Mesendoderm (in vitro differentiated cells): ENCODE results near the gene FAHD1.

Source experiments
- DNase-seq: peaks from one replicate; pipeline ENCODE4 v3.0.0; 2013
- H2AK5ac ChIP-seq: 2 replicates; pipeline ENCODE4 v1.6.1; 2013; ENCODE audit warnings: low read length, inconsistent platforms
- H2BK120ac ChIP-seq: 2 replicates; pipeline ENCODE4 v1.6.1; 2013; ENCODE audit warnings: low read depth, mild to moderate bottlenecking, low read length, moderate library complexity, mixed read lengths
- H2BK15ac ChIP-seq: replicated peaks from 2 replicates; pipeline ENCODE4 v1.6.1; 2013; ENCODE audit warnings: low read depth, mild to moderate bottlenecking, moderate library complexity
- H2BK5ac ChIP-seq: 2 replicates; pipeline ENCODE4 v1.6.1; 2013; ENCODE audit warnings: low read length, inconsistent platforms
- H3K18ac ChIP-seq: 2 replicates; pipeline ENCODE4 v1.6.1; 2013; ENCODE audit warnings: mild to moderate bottlenecking, low read length, mixed read lengths
- H3K23ac ChIP-seq: one replicate; pipeline ENCODE4 v1.6.1; 2013; ENCODE audit warnings: low read length
- H3K27ac ChIP-seq: 2 replicates; pipeline ENCODE4 v1.5.1; 2013; ENCODE audit warnings: low read depth, mild to moderate bottlenecking, inconsistent platforms, low read length, moderate library complexity
- H3K27me3 ChIP-seq: 2 replicates; pipeline ENCODE4 v1.6.1; 2013; ENCODE audit warnings: low read length, control low read depth, mild to moderate bottlenecking, inconsistent platforms; ENCODE audit not compliant: insufficient read depth, poor library complexity
- H3K36me3 ChIP-seq: 2 replicates; pipeline ENCODE4 v1.6.1; 2013; ENCODE audit warnings: low read length, inconsistent platforms; ENCODE audit not compliant: control insufficient read depth, insufficient read depth
- H3K4ac ChIP-seq: one replicate; pipeline ENCODE4 v1.6.1; 2013; ENCODE audit warnings: low read depth, mild to moderate bottlenecking, low read length, moderate library complexity
- H3K4me1 ChIP-seq: 2 replicates; pipeline ENCODE4 v1.6.1; 2013; ENCODE audit warnings: low read depth, low read length, inconsistent platforms; ENCODE audit not compliant: control insufficient read depth
- H3K4me2 ChIP-seq: 2 replicates; pipeline ENCODE4 v1.6.1; 2013; ENCODE audit warnings: low read length
- H3K4me3 ChIP-seq: 2 replicates; pipeline ENCODE4 v1.5.1; 2013; ENCODE audit warnings: mild to moderate bottlenecking, low read length
- H3K56ac ChIP-seq: one replicate; pipeline ENCODE4 v1.6.1; 2013; ENCODE audit warnings: low read length
- H3K79me1 ChIP-seq: 2 replicates; pipeline ENCODE4 v1.6.1; 2013; ENCODE audit warnings: low read length, inconsistent platforms
- H3K79me2 ChIP-seq: 2 replicates; pipeline ENCODE4 v1.6.1; 2013; ENCODE audit warnings: mild to moderate bottlenecking, low read length; ENCODE audit not compliant: control insufficient read depth, insufficient read depth
- H3K9ac ChIP-seq: 2 replicates; pipeline ENCODE4 v1.6.1; 2013; ENCODE audit warnings: low read length, inconsistent platforms
- H4K5ac ChIP-seq: one replicate; pipeline ENCODE4 v1.6.1; 2013; ENCODE audit warnings: low read length
- H4K8ac ChIP-seq: one replicate; pipeline ENCODE4 v1.6.1; 2013; ENCODE audit warnings: low read depth, mild to moderate bottlenecking, control low read depth, low read length, moderate library complexity
- WGBS: extraction: QIAGEN DNeasy Blood & Tissue Kit; methylation state at CpG from one replicate; pipeline ENCODE4 v1.1.7; 2013; ENCODE audit warnings: low lambda C conversion rate, missing lambda C conversion rate; ENCODE audit not compliant: insufficient coverage; ENCODE audit errors: extremely low coverage; 5-methylcytosine and 5-hydroxymethylcytosine counted together

FAHD1 gene

GRCh38 chr16:1779741-1780676 is 47.0 kb upstream of the FAHD1 start:
- Histone ChIP-seq H2BK5ac (no peak overlapping the region), H3K79me2 (peaks cover 10% of the 10 kb centered on the region), H4K5ac (no peak overlapping the region), H3K4ac (no peak overlapping the region), H2BK120ac (no peak overlapping the region), H2AK5ac (no peak overlapping the region), H3K9ac (no peak overlapping the region), H3K27me3 (no peaks in the 10 kb centered on the region), H3K4me1 (no peaks in the 10 kb centered on the region), H3K56ac (no peak overlapping the region), H3K36me3 (no peaks in the 10 kb centered on the region), H3K4me3 (no peak overlapping the region), H3K79me1 (peaks cover 3% of the 10 kb centered on the region), H3K4me2 (no peak overlapping the region), H2BK15ac (no peak overlapping the region), H3K18ac (no peak overlapping the region), H4K8ac (no peak overlapping the region), H3K23ac (no peak overlapping the region), H3K27ac (no peak overlapping the region)
- no peak for DNase-seq
- WGBS, result no CpG with 5 or more reads among the region's 27 CpGs

- Histone ChIP-seq H3K4me3 (no peak overlapping the region), H4K8ac (no peak overlapping the region), H3K9ac (no peak overlapping the region), H3K4me2 (no peak overlapping the region), H3K27me3 (no peaks in the 10 kb centered on the region), H2BK120ac (no peak overlapping the region), H3K18ac (no peak overlapping the region), H3K4me1 (no peaks in the 10 kb centered on the region), H3K79me1 (peaks cover 7% of the 10 kb centered on the region), H3K36me3 (no peaks in the 10 kb centered on the region), H3K79me2 (peaks cover 16% of the 10 kb centered on the region), H4K5ac (no peak overlapping the region), H3K4ac (no peak overlapping the region), H3K56ac (no peak overlapping the region), H2BK15ac (no peak overlapping the region), H3K27ac (no peak overlapping the region), H2AK5ac (no peak overlapping the region), H3K23ac (no peak overlapping the region), H2BK5ac (no peak overlapping the region)
- DNase-seq, result no peak
- WGBS, result no CpG with 5 or more reads among the region's 6 CpGs
Measured at GRCh38 chr16:1780677-1781072, 46.3 kb upstream of the FAHD1 start.

- Histone ChIP-seq H3K4me2 (peak overlapping the region; percentile 88), H3K4me1 (no peaks in the 10 kb centered on the region), H3K4me3 (no peak overlapping the region), H3K9ac (peak overlapping the region; percentile 81), H3K27me3 (no peaks in the 10 kb centered on the region), H2AK5ac (no peak overlapping the region), H4K8ac (no peak overlapping the region), H3K27ac (no peak overlapping the region), H3K79me2 (peaks cover 19% of the 10 kb centered on the region), H3K79me1 (peaks cover 10% of the 10 kb centered on the region), H3K4ac (no peak overlapping the region), H3K18ac (no peak overlapping the region), H3K23ac (no peak overlapping the region), H4K5ac (no peak overlapping the region), H3K36me3 (no peaks in the 10 kb centered on the region), H2BK5ac (no peak overlapping the region), H3K56ac (peak overlapping the region; percentile 88), H2BK15ac (no peak overlapping the region), H2BK120ac (no peak overlapping the region)
- WGBS, result no CpG with 5 or more reads among the region's 20 CpGs
- DNase-seq, result no peak
Measured at GRCh38 chr16:1781254-1781653, 45.8 kb upstream of the FAHD1 start.

GRCh38 chr16:1781758-1782407 is 45.1 kb upstream of the FAHD1 start:
- DNase-seq, result peak; percentile 55
- Histone ChIP-seq H4K8ac (no peak overlapping the region), H2BK15ac (no peak overlapping the region), H3K27ac (no peak overlapping the region), H3K9ac (peak overlapping the region; percentile 81), H2AK5ac (no peak overlapping the region), H3K4me3 (peak overlapping the region; percentile 73), H2BK5ac (no peak overlapping the region), H3K27me3 (no peaks in the 10 kb centered on the region), H3K79me1 (peaks cover 10% of the 10 kb centered on the region), H3K4me1 (no peaks in the 10 kb centered on the region), H3K4ac (peak overlapping the region; percentile 19), H3K56ac (peak overlapping the region; percentile 88), H3K23ac (no peak overlapping the region), H3K4me2 (peak overlapping the region; percentile 88), H3K79me2 (peaks cover 20% of the 10 kb centered on the region), H3K36me3 (no peaks in the 10 kb centered on the region), H2BK120ac (no peak overlapping the region), H3K18ac (no peak overlapping the region), H4K5ac (no peak overlapping the region)
- no CpG with 5 or more reads among the region's 70 CpGs for WGBS

- no CpG with 5 or more reads among the region's 102 CpGs for WGBS
- no peaks in the 10 kb centered on the region for H3K27me3 ChIP-seq
- H3K56ac ChIP-seq, result peak within 1 kb of the TSS; percentile 90
Measured at GRCh38 chr16:1782408-1783264, 44.4 kb upstream of the FAHD1 start, which contains the start of the genes NUBP2 and SPSB3. NUBP2 (plus strand) TSS chr16:1782960; CDS start chr16:1783021, 61 bp downstream. SPSB3 (minus strand) TSS chr16:1782571; CDS start chr16:1781483, 1,088 bp downstream.

More at GRCh38 chr16:1782408-1783264, 44.4 kb upstream of the FAHD1 start, which contains the start of the genes NUBP2 and SPSB3:
- Histone ChIP-seq H2AK5ac (no peak within 1 kb of the TSS), H3K4me3 (peak within 1 kb of the TSS; percentile 96), H3K36me3 (peaks cover 2% of the 10 kb centered on the region), H3K4me2 (peak within 1 kb of the TSS; percentile 88), H4K8ac (no peak within 1 kb of the TSS), H3K18ac (no peak within 1 kb of the TSS), H2BK15ac (no peak within 1 kb of the TSS), H3K23ac (no peak within 1 kb of the TSS), H2BK5ac (no peak within 1 kb of the TSS), H2BK120ac (no peak within 1 kb of the TSS), H4K5ac (no peak within 1 kb of the TSS), H3K4ac (peak within 1 kb of the TSS; percentile 19), H3K4me1 (no peaks in the 10 kb centered on the region), H3K79me2 (peaks cover 22% of the 10 kb centered on the region), H3K27ac (no peak within 1 kb of the TSS), H3K9ac (peak within 1 kb of the TSS; percentile 85), H3K79me1 (peaks cover 11% of the 10 kb centered on the region)
- peak; percentile 100 for DNase-seq
